Endothelial cell of umbilical vein (primary cell): ENCODE data around the gene LRRC27. TPM values are rescaled to one million over a fixed set of nuclear protein-coding genes. Genes with fewer than 3 reads are reported as not detected.

Experiments
- BruUV-seq: library from RNA; stranded (reverse); fragments of 400-500 nt; replicated peaks from 2 replicates; lab custom pipeline; 2021; lab: Mats Ljungman, UMichigan
- CTCF ChIA-PET: fragments of 300-600, 350-600 bp; sonication (Branson Sonifier 250); formaldehyde crosslinking; loops from one replicate; lab custom pipeline; 2021; ENCODE audit warnings: antibody characterized with exemption, inconsistent platforms; lab: Charles Lee
- POLR2A ChIA-PET: fragments of 300-600, 350-600 bp; sonication (Branson Sonifier 250); formaldehyde crosslinking; loops from one replicate; lab custom pipeline; 2021; ENCODE audit warnings: antibody characterized with exemption, inconsistent platforms; lab: Charles Lee
- DNase-seq: peaks from one replicate; pipeline ENCODE4 v3.0.0-alpha.2; 2011; ENCODE audit warnings: low read depth, low spot score
- FAIRE-seq: peaks from 2 replicates; lab custom pipeline; 2011; peaks lifted over from hg19 to GRCh38; lab: Jason Lieb, UNC
- H2AFZ ChIP-seq: 2 replicates; pipeline ENCODE4 v1.6.0; 2012; ENCODE audit warnings: low read depth, low read length, control low read depth, inconsistent platforms
- H3K27ac ChIP-seq: 2 replicates; pipeline ENCODE4 v1.5.1; 2011; ENCODE audit warnings: low read depth, mild to moderate bottlenecking, control low read depth, low read length, moderate library complexity; ENCODE audit not compliant: insufficient read depth
- H3K27me3 ChIP-seq, 2 experiments: 2 replicates each; pipeline versions ENCODE4 v1.6.0 to v1.6.1; 2011; ENCODE audit warnings: low read length in 2 of 2, mixed read lengths in 1 of 2; ENCODE audit not compliant: control insufficient read depth in 2 of 2, insufficient read depth in 2 of 2
- H3K36me3 ChIP-seq, 2 experiments: 2 replicates in 1 of 2; 3 replicates in 1 of 2; pipeline ENCODE4 v1.5.1; 2011; ENCODE audit warnings: low read length in 2 of 2, mild to moderate bottlenecking in 1 of 2, moderate library complexity in 1 of 2; ENCODE audit not compliant: control insufficient read depth in 2 of 2, insufficient read depth in 2 of 2; ENCODE audit errors: extremely low read depth in 1 of 2
- H3K4me1 ChIP-seq: 3 replicates; pipeline ENCODE4 v1.5.1; 2011; ENCODE audit warnings: mild to moderate bottlenecking, low read length; ENCODE audit not compliant: control insufficient read depth, insufficient read depth; ENCODE audit errors: extremely low read depth
- H3K4me2 ChIP-seq: 2 replicates; pipeline ENCODE4 v1.6.1; 2011; ENCODE audit warnings: low read length, control low read depth, mixed read lengths; ENCODE audit not compliant: insufficient read depth
- H3K4me3 ChIP-seq, 3 experiments: fragments of 200-600 bp in 1 of 3; sonication (generic), shearing (Covaris generic) in 1 of 3; replicated peaks in 1 of 3; 2 replicates each; pipeline ENCODE4 v1.5.1; 2011 to 2016; ENCODE audit warnings: control low read depth in 3 of 3, low read length in 3 of 3, mild to moderate bottlenecking in 2 of 3, inconsistent platforms in 1 of 3, low read depth in 1 of 3, moderate library complexity in 1 of 3; ENCODE audit not compliant: insufficient read depth in 1 of 3
- H3K79me2 ChIP-seq: 2 replicates; pipeline ENCODE4 v1.6.0; 2012; ENCODE audit warnings: low read length, inconsistent platforms; ENCODE audit not compliant: control insufficient read depth, insufficient read depth
- H3K9ac ChIP-seq: replicated peaks from 2 replicates; pipeline ENCODE3; 2011; ENCODE audit warnings: low read length, control low read depth; ENCODE audit not compliant: insufficient read depth; ENCODE audit errors: extremely low read depth
- H3K9me1 ChIP-seq: replicated peaks from 3 replicates; pipeline ENCODE4 v1.6.0; 2011; ENCODE audit warnings: mild to moderate bottlenecking, low read length; ENCODE audit not compliant: control insufficient read depth, insufficient read depth; ENCODE audit errors: extremely low read depth
- H3K9me3 ChIP-seq: replicated peaks from 2 replicates; pipeline ENCODE4 v1.5.1; 2012; ENCODE audit warnings: low read length, inconsistent platforms; ENCODE audit not compliant: control insufficient read depth, insufficient read depth
- H4K20me1 ChIP-seq: replicated peaks from 2 replicates; pipeline ENCODE3; 2011; ENCODE audit warnings: mild to moderate bottlenecking, low read length; ENCODE audit not compliant: control insufficient read depth, insufficient read depth; ENCODE audit errors: extremely low read depth
- CTCF ChIP-seq, 2 donors: IDR thresholded peaks; 1 replicate in 1 of 2; 2 replicates in 1 of 2; pipeline ENCODE4 v1.5.1; 2011; ENCODE audit warnings: low read length in 2 of 2, mild to moderate bottlenecking in 2 of 2, moderate library complexity in 2 of 2, control low read depth in 1 of 2, inconsistent platforms in 1 of 2, low read depth in 1 of 2; ENCODE audit not compliant: insufficient read depth in 1 of 2; ENCODE audit errors: extremely low read depth in 1 of 2
- EZH2 ChIP-seq: IDR thresholded peaks from 2 replicates; pipeline ENCODE4 v1.6.1; 2012; ENCODE audit warnings: borderline replicate concordance, low read depth, mild to moderate bottlenecking, moderate library complexity, low read length, inconsistent platforms; ENCODE audit not compliant: severe bottlenecking
- FOS ChIP-seq: IDR thresholded peaks from 2 replicates; pipeline ENCODE4 v1.6.1; 2011; ENCODE audit warnings: mild to moderate bottlenecking, low read length, moderate library complexity, borderline replicate concordance; ENCODE audit not compliant: insufficient read depth
- GATA2 ChIP-seq: IDR thresholded peaks from 2 replicates; pipeline ENCODE4 v1.7.0; 2011; ENCODE audit warnings: low read depth, mild to moderate bottlenecking, moderate library complexity, mixed read lengths, low read length; ENCODE audit not compliant: insufficient read length, insufficient read depth
- JUN ChIP-seq: IDR thresholded peaks from 2 replicates; pipeline ENCODE4 v1.6.1; 2011; ENCODE audit warnings: borderline replicate concordance, low read depth; ENCODE audit not compliant: insufficient read length, insufficient read depth
- MYC ChIP-seq: IDR thresholded peaks from one replicate; pipeline ENCODE4 v1.6.1; 2011; ENCODE audit warnings: mild to moderate bottlenecking, low read depth, low read length
- POLR2A ChIP-seq: IDR thresholded peaks from 2 replicates; pipeline ENCODE4 v1.6.1; 2012; ENCODE audit warnings: low read depth, mild to moderate bottlenecking, control low read depth, low read length
- POLR2AphosphoS5 ChIP-seq: IDR thresholded peaks from 2 replicates; pipeline ENCODE4 v1.6.1; 2012; ENCODE audit warnings: low read depth, mild to moderate bottlenecking, control low read depth, low read length, moderate library complexity; ENCODE audit not compliant: insufficient read depth
- dilution Hi-C: fragments of 300-500 bp; cut with MboI; formaldehyde crosslinking; loops from one replicate; pipeline ENCODE4 v1.15.0; 2019; ENCODE audit warnings: low sequenced_read_pairs; ENCODE audit not compliant: extremely low pct_ligation_motif_present
- intact Hi-C: fragments of 100-400 bp; cut with micrococcal nuclease; formaldehyde crosslinking; loops from one replicate; pipeline ENCODE4 v1.10.0; 2022
- polyA plus RNA-seq, 4 experiments: library from polyadenylated mRNA; depleted of rRNA in 3 of 4; stranded (reverse) in 3 of 4; unstranded in 1 of 4; fragments of >200 nt; gene quantifications; 2 replicates each; pipeline versions ENCODE4 v1.2.1 to v1.2.3, GENCODE V29; 2011 to 2012; ENCODE audit warnings: missing spikeins in 1 of 4
- total RNA-seq: library from RNA; stranded (reverse); gene quantifications from 2 replicates; pipeline ENCODE4 v1.2.3, GENCODE V29; 2021
- TF ChIP-seq, protein P1 (sequence below): IDR thresholded peaks from 2 replicates; pipeline ENCODE4 v1.6.1; 2011; ENCODE audit not compliant: insufficient read depth, insufficient read length

LRRC27 gene
- total and polyA plus RNA-seq, 2 donors (not counting 3 experiments of a cell fraction or from before 2014, with no cell fraction given) = 8.3 to 13.6 TPM

- Histone ChIP-seq H3K27ac (no peak overlapping the region), H3K27me3 (no peaks in the 10 kb centered on the region), H3K36me3 (peaks cover 0 to 5% of the 10 kb centered on the region in 2 experiments), H3K79me2 (peaks cover 41% of the 10 kb centered on the region), H3K4me2 (no peak overlapping the region), H3K9me1 (no peaks in the 10 kb centered on the region), H3K9me3 (no peaks in the 10 kb centered on the region), H3K4me3 (no peak overlapping the region), H4K20me1 (no peaks in the 10 kb centered on the region), H3K9ac (no peak overlapping the region), H2AFZ (no peak overlapping the region), H3K4me1 (peaks cover 20% of the 10 kb centered on the region)
- FAIRE-seq = no peak
- CTCF ChIA-PET = interaction anchor here (1.0 kb wide), 1 partner anchor 42 kb away, joined by 3 read pairs; no protein-coding TSS in a partner anchor
- POLR2A ChIA-PET = no interaction called here
- dilution Hi-C loops = no loop called here
- intact Hi-C loops = no loop called here
- no peak for TF ChIP-seq FOS
- BruUV-seq = no TSS peak
- no peak for DNase-seq
These were observed 70.8 kb downstream of the LRRC27 start for GRCh38 chr10:132402781-132403241.

GRCh38 chr10:132403511-132404168 lies 71.6 kb downstream of the LRRC27 start:
- H3K4me3 ChIP-seq = no peak overlapping the region
- no peaks in the 10 kb centered on the region for H3K9me3 ChIP-seq
- H3K4me1 ChIP-seq = peaks cover 19% of the 10 kb centered on the region
- dilution Hi-C loops (no loop called here), intact Hi-C loops (no loop called here)
- BruUV-seq = no TSS peak
- no peak overlapping the region for H3K4me2 ChIP-seq
- H3K79me2 ChIP-seq = peaks cover 37% of the 10 kb centered on the region
- no peaks in the 10 kb centered on the region for H4K20me1 ChIP-seq
- no peak overlapping the region for H3K9ac ChIP-seq
- POLR2A ChIA-PET = no interaction called here
- FAIRE-seq = no peak
- TF ChIP-seq CTCF (IDR thresholded peaks at IDR 0.05; ENCODE audit: extremely low read depth in 1 of 2, insufficient read depth in 1 of 2, low read depth in 1 of 2, low read length in 2 of 2) (no peak), FOS (no peak), POLR2A (no peak), POLR2AphosphoS5 (no peak), GATA2 (no peak), JUN (no peak), MYC (no peak), EZH2 (no peak)
- TF ChIP-seq, protein P1, sequence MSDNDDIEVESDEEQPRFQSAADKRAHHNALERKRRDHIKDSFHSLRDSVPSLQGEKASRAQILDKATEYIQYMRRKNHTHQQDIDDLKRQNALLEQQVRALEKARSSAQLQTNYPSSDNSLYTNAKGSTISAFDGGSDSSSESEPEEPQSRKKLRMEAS = no peak
- no peak overlapping the region for H3K27ac ChIP-seq
- CTCF ChIA-PET = interaction anchor here (1.0 kb wide), 1 partner anchor 41 kb away, joined by 3 read pairs; no protein-coding TSS in a partner anchor
- no peak overlapping the region for H2AFZ ChIP-seq
- H3K27me3 ChIP-seq = no peaks in the 10 kb centered on the region
- H3K9me1 ChIP-seq = no peaks in the 10 kb centered on the region
- peaks cover 0 to 5% of the 10 kb centered on the region in 2 experiments for H3K36me3 ChIP-seq
- DNase-seq = no peak
